HFFc6 (cell line): Measurements from ENCODE around the gene GNAS. TPM values are rescaled to one million over a fixed set of nuclear protein-coding genes. Genes with fewer than 3 reads are reported as not detected.

Experiments
- DNase-seq: peaks from one replicate; pipeline ENCODE4 v3.0.0-alpha.2; 2018
- H3K27ac Mint-ChIP-seq: 2 replicates; pipeline ENCODE4 v1.8.0; 2020; ENCODE audit warnings: mild to moderate bottlenecking, mixed read lengths
- H3K27me3 Mint-ChIP-seq: 2 replicates; pipeline ENCODE4 v1.8.0; 2021; ENCODE audit warnings: mild to moderate bottlenecking, moderate library complexity, mixed read lengths; ENCODE audit not compliant: insufficient read depth
- H3K36me3 Mint-ChIP-seq: 2 replicates; pipeline ENCODE4 v1.8.0; 2021; ENCODE audit warnings: low read depth, mixed read lengths
- H3K4me1 Mint-ChIP-seq: 2 replicates; pipeline ENCODE4 v1.8.0; 2020; ENCODE audit warnings: low read depth, mixed read lengths
- H3K4me3 Mint-ChIP-seq: 2 replicates; pipeline ENCODE4 v1.8.0; 2020; ENCODE audit warnings: mild to moderate bottlenecking, moderate library complexity, mixed read lengths
- H3K9me3 Mint-ChIP-seq: 2 replicates; pipeline ENCODE4 v1.8.0; 2020; ENCODE audit warnings: mild to moderate bottlenecking, mixed read lengths
- total RNA-seq, 6 experiments: library from RNA; stranded (reverse); fragmentation: NEBNext Ultra II Directional; extraction: Animal tissue kit (Norgen Biotek cat#: 25700); gene quantifications; 2 replicates in 1 of 6; 3 replicates in 5 of 6; pipeline ENCODE4 v1.2.3, GENCODE V29; 2021
- TF ChIP-seq, protein P1 (sequence below): fragments of 200-600 bp; sonication (generic); IDR thresholded peaks from 2 replicates; pipeline ENCODE4 v1.5.0; 2021; ENCODE audit warnings: antibody characterized with exemption, mild to moderate bottlenecking

GNAS gene
- total RNA-seq, 6 experiments from 2014 or later: 820 to 1,032 (median 914) TPM

DNA sequence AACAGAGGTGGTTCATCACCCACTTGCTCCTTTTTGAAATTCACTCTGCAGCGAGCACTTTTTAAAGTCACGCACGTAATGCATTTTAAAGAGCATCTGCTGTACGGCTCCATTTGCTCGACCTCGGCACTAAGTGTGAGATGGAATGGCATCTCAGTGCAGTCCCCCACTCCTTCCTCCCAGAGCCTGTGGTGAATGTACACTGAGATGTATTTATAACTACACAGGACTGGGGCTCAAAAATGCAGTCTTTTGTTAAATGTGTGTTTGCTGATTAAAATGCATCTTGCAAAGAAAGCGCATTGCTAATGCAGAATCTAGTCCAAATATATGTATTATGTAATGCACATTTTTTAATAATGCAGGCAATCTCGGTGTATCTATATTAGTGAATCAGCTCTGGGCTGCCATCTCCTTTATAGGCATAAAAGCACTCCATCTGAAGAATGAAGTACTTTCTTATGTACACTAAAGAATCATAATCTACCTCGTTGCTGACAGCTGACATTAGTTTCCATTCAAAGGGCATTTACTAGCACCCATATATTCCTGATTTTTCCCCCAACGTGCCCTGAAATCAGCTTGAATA is 15.8 kb upstream of the GNAS start:
- DNase-seq: no peak
- H3K36me3 Mint-ChIP-seq: 0 out of 2 replicates have a peak, but pooled peaks cover 6% of the 10 kb centered on the region
- peaks cover 22% of the 10 kb centered on the region for H3K27me3 Mint-ChIP-seq
- TF ChIP-seq, protein P1, sequence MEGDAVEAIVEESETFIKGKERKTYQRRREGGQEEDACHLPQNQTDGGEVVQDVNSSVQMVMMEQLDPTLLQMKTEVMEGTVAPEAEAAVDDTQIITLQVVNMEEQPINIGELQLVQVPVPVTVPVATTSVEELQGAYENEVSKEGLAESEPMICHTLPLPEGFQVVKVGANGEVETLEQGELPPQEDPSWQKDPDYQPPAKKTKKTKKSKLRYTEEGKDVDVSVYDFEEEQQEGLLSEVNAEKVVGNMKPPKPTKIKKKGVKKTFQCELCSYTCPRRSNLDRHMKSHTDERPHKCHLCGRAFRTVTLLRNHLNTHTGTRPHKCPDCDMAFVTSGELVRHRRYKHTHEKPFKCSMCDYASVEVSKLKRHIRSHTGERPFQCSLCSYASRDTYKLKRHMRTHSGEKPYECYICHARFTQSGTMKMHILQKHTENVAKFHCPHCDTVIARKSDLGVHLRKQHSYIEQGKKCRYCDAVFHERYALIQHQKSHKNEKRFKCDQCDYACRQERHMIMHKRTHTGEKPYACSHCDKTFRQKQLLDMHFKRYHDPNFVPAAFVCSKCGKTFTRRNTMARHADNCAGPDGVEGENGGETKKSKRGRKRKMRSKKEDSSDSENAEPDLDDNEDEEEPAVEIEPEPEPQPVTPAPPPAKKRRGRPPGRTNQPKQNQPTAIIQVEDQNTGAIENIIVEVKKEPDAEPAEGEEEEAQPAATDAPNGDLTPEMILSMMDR: no peak
- no peaks in the 10 kb centered on the region for H3K9me3 Mint-ChIP-seq
- no peak overlapping the region for H3K27ac Mint-ChIP-seq
- no peaks in the 10 kb centered on the region for H3K4me1 Mint-ChIP-seq
- H3K4me3 Mint-ChIP-seq: no peak overlapping the region

DNA sequence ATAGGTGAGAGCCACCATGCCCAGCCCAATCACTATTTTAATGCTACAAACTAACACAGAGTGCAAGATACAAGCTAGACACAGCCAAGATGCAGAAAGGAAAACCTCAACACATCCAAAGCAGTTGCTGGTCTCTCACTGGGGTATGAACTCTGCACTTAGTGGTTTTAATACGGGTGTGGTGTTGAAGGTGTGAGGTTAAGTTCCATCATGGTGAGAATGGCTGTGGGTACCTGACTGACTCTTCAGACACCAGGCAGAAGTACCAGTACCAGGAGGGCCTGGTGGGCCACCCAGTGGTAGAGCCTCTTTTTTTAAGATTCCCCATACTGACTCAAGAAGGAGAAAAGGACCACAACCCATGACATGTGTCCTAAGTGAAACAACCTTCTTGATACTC is 14.8 kb upstream of the GNAS start:
- Mint-ChIP-seq H3K27me3 (peaks cover 27% of the 10 kb centered on the region), H3K9me3 (no peaks in the 10 kb centered on the region), H3K27ac (no peak overlapping the region), H3K4me3 (no peak overlapping the region), H3K36me3 (peaks cover 10% of the 10 kb centered on the region; the same call in 1 of the 2 replicates), H3K4me1 (no peaks in the 10 kb centered on the region)
- no peak for DNase-seq
- TF ChIP-seq, protein P1: peak; percentile 6; the same call in 1 of the 2 replicates

DNA sequence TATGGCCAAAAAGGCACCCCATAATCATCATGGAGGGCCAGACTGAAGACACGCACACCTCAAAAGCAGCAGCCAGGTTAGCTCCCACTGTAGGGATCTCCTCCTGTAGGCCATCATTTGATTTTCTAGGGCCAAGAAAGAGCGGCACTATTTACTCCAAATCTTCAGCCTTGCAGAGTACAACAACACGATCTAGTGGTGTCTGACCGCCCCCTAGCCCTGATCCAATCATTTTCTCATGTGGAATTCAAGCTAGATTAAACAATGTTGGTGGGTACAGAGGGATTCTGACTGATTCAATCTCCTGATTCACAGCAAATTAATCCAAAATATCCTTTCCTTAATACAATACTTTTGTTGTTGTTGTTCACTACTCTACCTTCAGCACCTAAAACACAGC is 14.3 kb upstream of the GNAS start:
- Mint-ChIP-seq H3K4me3 (no peak overlapping the region), H3K27ac (no peak overlapping the region), H3K27me3 (peaks cover 27% of the 10 kb centered on the region), H3K36me3 (peaks cover 10% of the 10 kb centered on the region; the same call in 1 of the 2 replicates), H3K4me1 (no peaks in the 10 kb centered on the region), H3K9me3 (no peaks in the 10 kb centered on the region)
- DNase-seq: no peak
- TF ChIP-seq, protein P1: no peak

- peaks cover 10% of the 10 kb centered on the region; the same call in 1 of the 2 replicates for H3K36me3 Mint-ChIP-seq
- no peaks in the 10 kb centered on the region for H3K9me3 Mint-ChIP-seq
- TF ChIP-seq, protein P1: peak; percentile 59; the same call in 1 of the 2 replicates
- peak overlapping the region; percentile 30 for H3K4me3 Mint-ChIP-seq
- H3K27me3 Mint-ChIP-seq: peaks cover 31% of the 10 kb centered on the region
- DNase-seq: peak; percentile 6
- no peak overlapping the region for H3K27ac Mint-ChIP-seq
- no peaks in the 10 kb centered on the region for H3K4me1 Mint-ChIP-seq
These were observed 13.0 kb upstream of the GNAS start for GRCh38 chr20:58839474-58839874.

GRCh38 chr20:58839991-58840747 is 12.3 kb upstream of the GNAS start:
- Mint-ChIP-seq H3K36me3 (peaks cover 10% of the 10 kb centered on the region; the same call in 1 of the 2 replicates), H3K27me3 (peaks cover 25% of the 10 kb centered on the region), H3K9me3 (no peaks in the 10 kb centered on the region), H3K27ac (no peak overlapping the region), H3K4me1 (no peaks in the 10 kb centered on the region), H3K4me3 (peak overlapping the region; percentile 30; the same call in 1 of the 2 replicates)
- TF ChIP-seq, protein P1: no peak
- no peak for DNase-seq
